HepG2 (cell line): ENCODE results near the gene RABGAP1L. TPM values are rescaled to one million over a fixed set of nuclear protein-coding genes. Genes with fewer than 3 reads are reported as not detected.

Source experiments
- ATAC-seq: fragments of 200-7000 bp; cut with Tn5 transposase; 3 replicates; pipeline ENCODE4 v1.9.1; 2020; ENCODE audit warnings: mild to moderate bottlenecking, moderate library complexity
- BruUV-seq: library from RNA; stranded (reverse); fragments of 400-500 nt; replicated peaks from 2 replicates; lab custom pipeline; 2021; lab: Mats Ljungman, UMichigan
- CTCF ChIA-PET: fragments of 300-600 bp; formaldehyde crosslinking; extraction: SDS; loops from one replicate; lab custom pipeline; 2021; ENCODE audit warnings: low total read pairs, inconsistent platforms, low intra/inter-chr PET ratio; lab: Yijun Ruan, JAX
- POLR2A ChIA-PET: fragments of 350-600 bp; sonication (Branson Sonifier 250); formaldehyde crosslinking; loops from one replicate; lab custom pipeline; 2020; ENCODE audit warnings: antibody characterized with exemption, inconsistent platforms; lab: Yijun Ruan, JAX
- DNase-seq: peaks from one replicate; pipeline ENCODE4 v3.0.0-alpha.2; 2015; ENCODE audit warnings: low spot score
- FAIRE-seq: peaks from 3 replicates; lab custom pipeline; 2011; peaks lifted over from hg19 to GRCh38; lab: Jason Lieb, UNC
- H2AFZ ChIP-seq: one replicate; pipeline ENCODE4 v1.6.1; 2011; ENCODE audit warnings: low read length, inconsistent platforms
- H3K27ac ChIP-seq: fragments of 300-600 bp; 3 replicates; pipeline ENCODE4 v1.8.0; 2011; ENCODE audit warnings: mixed run types, mild to moderate bottlenecking, mixed read lengths, low read length, inconsistent platforms; ENCODE audit not compliant: insufficient read depth; ENCODE audit errors: extremely low read length
- H3K27me3 ChIP-seq, 2 experiments: fragments of 200-600 bp in 1 of 2; 2 replicates in 1 of 2; 3 replicates in 1 of 2; pipeline versions ENCODE4 v1.6.0 to v1.8.0; 2011; ENCODE audit warnings: low read length in 2 of 2, mild to moderate bottlenecking in 2 of 2, moderate library complexity in 2 of 2, inconsistent platforms in 1 of 2; ENCODE audit not compliant: insufficient read depth in 2 of 2, control insufficient read depth in 1 of 2
- H3K36me3 ChIP-seq, 2 experiments: fragments of 200-600 bp in 1 of 2; replicated peaks in 1 of 2; 2 replicates in 1 of 2; 3 replicates in 1 of 2; pipeline versions ENCODE4 v1.5.1 to v1.8.0; 2011; ENCODE audit warnings: low read length in 2 of 2, inconsistent platforms in 1 of 2; ENCODE audit not compliant: insufficient read depth in 2 of 2, control insufficient read depth in 1 of 2
- H3K4me1 ChIP-seq: 2 replicates; pipeline ENCODE4 v1.5.1; 2012; ENCODE audit warnings: low read length, inconsistent platforms; ENCODE audit not compliant: insufficient read depth
- H3K4me2 ChIP-seq: 2 replicates; pipeline ENCODE4 v1.6.0; 2011; ENCODE audit warnings: low read depth, low read length, inconsistent platforms
- H3K4me3 ChIP-seq, 3 experiments: fragments of 200-600 bp in 1 of 3; sonication (generic), shearing (Covaris generic) in 1 of 3; replicated peaks in 1 of 3; 2 replicates each; pipeline ENCODE4 v1.5.1; 2011 to 2016; ENCODE audit warnings: low read length in 3 of 3, inconsistent platforms in 2 of 3, low read depth in 2 of 3, mild to moderate bottlenecking in 2 of 3, control low read depth in 1 of 3, mixed read lengths in 1 of 3; ENCODE audit not compliant: insufficient read depth in 1 of 3
- H3K79me2 ChIP-seq: one replicate; pipeline ENCODE4 v1.6.1; 2011; ENCODE audit warnings: low read length, inconsistent platforms; ENCODE audit not compliant: insufficient read depth
- H3K9ac ChIP-seq: 2 replicates; pipeline ENCODE4 v1.6.0; 2011; ENCODE audit warnings: mild to moderate bottlenecking, low read depth, low read length, inconsistent platforms; ENCODE audit not compliant: insufficient read depth
- H3K9me3 ChIP-seq: 2 replicates; pipeline ENCODE4 v1.5.1; 2012; ENCODE audit warnings: mild to moderate bottlenecking, low read length
- H4K20me1 ChIP-seq: 2 replicates; pipeline ENCODE4 v1.6.0; 2011; ENCODE audit warnings: inconsistent platforms, mild to moderate bottlenecking, low read length, moderate library complexity; ENCODE audit not compliant: insufficient read depth
- E2F5 ChIP-seq: sonication (generic); formaldehyde crosslinking; conservative IDR thresholded peaks from 2 replicates; pipeline ENCODE4 v1.4.0; 2020; ENCODE audit warnings: missing genetic modification reagents
- EP300 ChIP-seq, 3 experiments: sonication (generic) in 1 of 3; formaldehyde crosslinking in 1 of 3; IDR thresholded peaks; 2 replicates each; pipeline versions ENCODE4 v1.5.1 to v1.6.1; 2011 to 2020; ENCODE audit warnings: low read depth in 2 of 3, low read length in 2 of 3, borderline replicate concordance in 1 of 3, improper control_type of control experiment in 1 of 3, mild to moderate bottlenecking in 1 of 3, missing genetic modification reagents in 1 of 3, moderate library complexity in 1 of 3
- HDAC6 ChIP-seq: fragments of 200-600 bp; sonication (generic); IDR thresholded peaks from 2 replicates; pipeline ENCODE4 v1.7.0; 2017; ENCODE audit warnings: mild to moderate bottlenecking, antibody characterized with exemption, low read length, low read depth
- KMT2A ChIP-seq: sonication (generic); formaldehyde crosslinking; IDR thresholded peaks from 2 replicates; pipeline ENCODE4 v1.4.0; 2020; ENCODE audit warnings: missing genetic modification reagents
- MAFF ChIP-seq: IDR thresholded peaks from 2 replicates; pipeline ENCODE4 v1.6.1; 2011; ENCODE audit warnings: low read depth, low read length, improper control_type of control experiment
- MAFK ChIP-seq, 2 experiments: IDR thresholded peaks in 1 of 2; conservative IDR thresholded peaks in 1 of 2; 2 replicates each; pipeline ENCODE4 v1.6.1; 2011; ENCODE audit warnings: improper control_type of control experiment in 2 of 2, low read length in 2 of 2
- MIER3 ChIP-seq: IDR thresholded peaks from 2 replicates; pipeline ENCODE4 v1.6.1; 2016; ENCODE audit warnings: missing compliant biosample characterization, borderline replicate concordance
- PPARG ChIP-seq: conservative IDR thresholded peaks from 2 replicates; pipeline ENCODE4 v1.6.1; 2016; ENCODE audit warnings: missing biosample characterization, missing genetic modification reagents
- RFXAP ChIP-seq: sonication (generic); formaldehyde crosslinking; IDR thresholded peaks from 2 replicates; pipeline ENCODE4 v1.4.0; 2020; ENCODE audit warnings: missing genetic modification reagents, borderline replicate concordance
- SP4 ChIP-seq: sonication (generic); formaldehyde crosslinking; IDR thresholded peaks from 2 replicates; pipeline ENCODE4 v1.8.1; 2023; ENCODE audit warnings: mild to moderate bottlenecking, missing genetic modification reagents
- TFDP2 ChIP-seq: sonication (generic); formaldehyde crosslinking; IDR thresholded peaks from 2 replicates; pipeline ENCODE4 v1.4.0; 2020; ENCODE audit warnings: missing genetic modification reagents
- ZBTB26 ChIP-seq: IDR thresholded peaks from 2 replicates; pipeline ENCODE4 v1.6.1; 2016; ENCODE audit warnings: missing compliant biosample characterization, missing genetic modification reagents, borderline replicate concordance
- ZEB1 ChIP-seq: IDR thresholded peaks from 2 replicates; pipeline ENCODE4 v1.6.1; 2012; ENCODE audit warnings: mild to moderate bottlenecking, low read depth, inconsistent platforms; ENCODE audit not compliant: insufficient replicate concordance
- ZFP36L1 ChIP-seq: sonication (generic); formaldehyde crosslinking; IDR thresholded peaks from 2 replicates; pipeline ENCODE4 v1.8.0; 2022; ENCODE audit warnings: mild to moderate bottlenecking, missing genetic modification reagents, moderate library complexity
- ZNF232 ChIP-seq: sonication (generic); formaldehyde crosslinking; IDR thresholded peaks from 2 replicates; pipeline ENCODE4 v1.4.0; 2020; ENCODE audit warnings: missing genetic modification reagents, borderline replicate concordance
- WGBS: methylation state at CpG from one replicate; pipeline ENCODE4 v1.1.6; 2017; ENCODE audit warnings: low lambda C conversion rate; 5-methylcytosine and 5-hydroxymethylcytosine counted together
- in situ Hi-C: cut with HindIII; loops from 2 replicates; pipeline ENCODE4 v1.10.0; 2017; ENCODE audit warnings: low pct_unique_long_range_greater_than_20kb; ENCODE audit not compliant: extremely low pct_ligation_motif_present
- intact Hi-C: fragments of 100-400 bp; cut with micrococcal nuclease; formaldehyde crosslinking; loops from one replicate; pipeline ENCODE4 v1.10.0; 2022; ENCODE audit not compliant: unreplicated experiment
- polyA plus RNA-seq, 8 experiments: library from polyadenylated mRNA; depleted of rRNA in 3 of 8; stranded (reverse) in 7 of 8; unstranded in 1 of 8; fragments of >200 nt; fragmentation: Illumina TruSeq in 4 of 8; extraction: Trizol in 4 of 8; gene quantifications; 2 replicates each; pipeline versions ENCODE4 v1.2.1 to v1.2.3, GENCODE V29; 2011 to 2016; ENCODE audit warnings: low read depth in 4 of 8, missing spikeins in 1 of 8, mixed read lengths in 1 of 8; ENCODE audit not compliant: insufficient read depth in 1 of 8
- total RNA-seq, 5 experiments: library from RNA; depleted of rRNA; stranded (reverse); fragments of >200 nt; fragmentation: Illumina TruSeq; extraction: Trizol; gene quantifications; 2 replicates each; pipeline ENCODE4 v1.2.3, GENCODE V29; 2016; ENCODE audit warnings: low read depth in 1 of 5

RABGAP1L gene
- total and polyA plus RNA-seq, 2 of the 13 experiments (the other 11 are each of a cell fraction or from before 2014, with no cell fraction given) = 7.9 to 22.6 TPM

GRCh38 chr1:174286042-174286441 lies 126.7 kb downstream of the RABGAP1L start:
- no peak overlapping the region for H3K4me2 ChIP-seq
- H2AFZ ChIP-seq = no peak overlapping the region
- no peaks in the 10 kb centered on the region for H3K4me1 ChIP-seq
- ChIA-PET POLR2A (no interaction called here), CTCF (no interaction called here)
- no peaks in the 10 kb centered on the region for H4K20me1 ChIP-seq
- FAIRE-seq (no peak), DNase-seq (no peak), ATAC-seq (no peak)
- H3K79me2 ChIP-seq = no peaks in the 10 kb centered on the region
- H3K9ac ChIP-seq = no peak overlapping the region
- no peak overlapping the region for H3K27ac ChIP-seq
- WGBS = 89% methylated on average over 1 of the region's 1 CpG
- no peaks in the 10 kb centered on the region for H3K27me3 ChIP-seq
- no TSS peak for BruUV-seq
- no peaks in the 10 kb centered on the region for H3K9me3 ChIP-seq
- intact Hi-C loops (no loop called here), in situ Hi-C loops (no loop called here)
- TF ChIP-seq MAFK (conservative IDR thresholded peaks at IDR 0.05 in 1 of 2, IDR thresholded peaks at IDR 0.05 in 1 of 2; ENCODE audit: low read length in 2 of 2) = peak; percentile 44 to 62; a peak in 3 of 4 replicates
- no peak for TF ChIP-seq TFDP2
- TF ChIP-seq MAFF = peak; percentile 28; the same call in 1 of the 2 replicates
- peaks cover 0 to 12% of the 10 kb centered on the region in 2 experiments; a peak in 3 of 5 replicates for H3K36me3 ChIP-seq
- H3K4me3 ChIP-seq = no peak overlapping the region

- DNase-seq (no peak), FAIRE-seq (no peak)
- 43% methylated on average over 1 of the region's 2 CpGs for WGBS
- no peak for TF ChIP-seq ZFP36L1 (CRISPR knock-in tag)
- TF ChIP-seq ZBTB26 (CRISPR knock-in tag) = no peak
- TF ChIP-seq EP300 (IDR thresholded peaks at IDR 0.05; ENCODE audit: low read depth in 2 of 2, low read length in 2 of 2) = no peak
- TF ChIP-seq EP300 (CRISPR knock-in tag; IDR thresholded peaks at IDR 0.05; ENCODE audit: borderline replicate concordance) = no peak
- no peak for TF ChIP-seq ZNF232 (CRISPR knock-in tag)
- TF ChIP-seq KMT2A (CRISPR knock-in tag) = no peak
- no peak for TF ChIP-seq E2F5 (CRISPR knock-in tag)
- no peak for TF ChIP-seq ZEB1
- no peak for TF ChIP-seq RFXAP (CRISPR knock-in tag)
- TF ChIP-seq HDAC6 = no peak
- TF ChIP-seq MIER3 (CRISPR knock-in tag) = no peak
- no peak for TF ChIP-seq PPARG (CRISPR knock-in tag)
- TF ChIP-seq SP4 (CRISPR knock-in tag) = no peak
Measured at GRCh38 chr1:174289644-174290310, 130.5 kb downstream of the RABGAP1L start.

More at GRCh38 chr1:174289644-174290310, 130.5 kb downstream of the RABGAP1L start:
- Histone ChIP-seq H2AFZ (no peak overlapping the region), H3K4me1 (no peaks in the 10 kb centered on the region), H3K9me3 (no peaks in the 10 kb centered on the region), H3K27ac (no peak overlapping the region), H3K4me3 (no peak overlapping the region), H3K36me3 (peaks cover 0 to 12% of the 10 kb centered on the region in 2 experiments; a peak in 3 of 5 replicates), H3K27me3 (no peaks in the 10 kb centered on the region), H3K4me2 (no peak overlapping the region), H4K20me1 (no peaks in the 10 kb centered on the region), H3K79me2 (no peaks in the 10 kb centered on the region), H3K9ac (no peak overlapping the region)
- BruUV-seq = no TSS peak
- CTCF ChIA-PET = no interaction called here
- in situ Hi-C loops (no loop called here), intact Hi-C loops (no loop called here)
- no peak for ATAC-seq
- POLR2A ChIA-PET = no interaction called here
